ENCODE measurements around the gene SF3B6.

Gene SF3B6

GRCh38 chr2:24017711-24018110 is 58.4 kb downstream of the SF3B6 start:
- no peaks in the 10 kb centered on the region for H3K27me3 ChIP-seq (replicated peaks; ENCODE audit: control insufficient read depth, insufficient read depth, low read length)
- no peak for TF ChIP-seq CTCF (IDR thresholded peaks at IDR 0.05; ENCODE audit: insufficient read depth, low read length, poor library complexity, severe bottlenecking)
- H3K36me3 ChIP-seq (ENCODE audit: control insufficient read depth, insufficient read depth, low read length), result no peaks in the 10 kb centered on the region; the same call in 1 of the 2 replicates
- no peak for DNase-seq (ENCODE audit: extremely low read depth, insufficient read length)
- H3K4me3 ChIP-seq (replicated peaks; ENCODE audit: low read depth, low read length), result no peak overlapping the region
